Smooth muscle cell (in vitro differentiated cells): ENCODE measurements around the gene CD4. TPM values are rescaled to one million over a fixed set of nuclear protein-coding genes. Genes with fewer than 3 reads are reported as not detected.

ENCODE experiments used
- DNase-seq: peaks from one replicate; lab custom pipeline; 2025; ENCODE audit not compliant: unreplicated experiment; lab: John Stamatoyannopoulos, UW
- H2AFZ ChIP-seq: fragments of 200-600 bp; sonication (generic); 2 replicates; pipeline ENCODE4 v1.6.0; 2016; ENCODE audit warnings: antibody characterized with exemption, low read depth, mild to moderate bottlenecking
- H3F3A ChIP-seq: fragments of 200-600 bp; sonication (generic); 2 replicates; pipeline ENCODE4 v1.6.0; 2017; ENCODE audit warnings: antibody characterized with exemption, low read depth
- H3K27ac ChIP-seq: fragments of 200-600 bp; sonication (generic); 2 replicates; pipeline ENCODE4 v1.5.1; 2016; ENCODE audit warnings: low read depth, mild to moderate bottlenecking
- H3K27me3 ChIP-seq: fragments of 200-600 bp; sonication (generic); 2 replicates; pipeline ENCODE4 v1.6.1; 2016; ENCODE audit warnings: low read depth, mild to moderate bottlenecking
- H3K36me3 ChIP-seq: fragments of 200-600 bp; sonication (generic); 2 replicates; pipeline ENCODE4 v1.5.1; 2016; ENCODE audit warnings: low read depth
- H3K4me1 ChIP-seq: fragments of 200-600 bp; sonication (generic); 2 replicates; pipeline ENCODE4 v1.5.1; 2016; ENCODE audit warnings: low read depth
- H3K4me2 ChIP-seq: fragments of 200-600 bp; sonication (generic); 2 replicates; pipeline ENCODE4 v1.6.0; 2016; ENCODE audit warnings: mild to moderate bottlenecking
- H3K4me3 ChIP-seq: fragments of 200-600 bp; sonication (generic); 2 replicates; pipeline ENCODE4 v1.5.1; 2016; ENCODE audit warnings: mild to moderate bottlenecking
- H3K79me2 ChIP-seq: fragments of 200-600 bp; sonication (generic); 2 replicates; pipeline ENCODE4 v1.6.0; 2016; ENCODE audit warnings: low read depth, mild to moderate bottlenecking
- H3K9ac ChIP-seq: fragments of 200-600 bp; sonication (generic); 2 replicates; pipeline ENCODE4 v1.6.0; 2016; ENCODE audit warnings: low read depth
- H3K9me3 ChIP-seq: fragments of 200-600 bp; sonication (generic); replicated peaks from 2 replicates; pipeline ENCODE4 v1.5.1; 2016; ENCODE audit warnings: low read depth
- H4K20me1 ChIP-seq: fragments of 200-600 bp; sonication (generic); 2 replicates; pipeline ENCODE4 v1.6.0; 2016; ENCODE audit warnings: low read depth
- WGBS: methylation state at CpG from one replicate; pipeline ENCODE4 v1.1.7; 2016; ENCODE audit warnings: low lambda C conversion rate; 5-methylcytosine and 5-hydroxymethylcytosine counted together
- polyA plus RNA-seq: library from polyadenylated mRNA; unstranded; fragments of >200 nt; fragmentation: Nextera tagmentation; extraction: Ambion mirVana; gene quantifications from 2 replicates; pipeline ENCODE4 v1.2.1, GENCODE V29; 2016
- total RNA-seq: library from RNA; depleted of rRNA; stranded (reverse); fragments of >200 nt; gene quantifications from 2 replicates; pipeline ENCODE4 v1.2.3, GENCODE V29; 2014
- TF ChIP-seq, protein P1 (sequence below): fragments of 200-600 bp; sonication (generic); IDR thresholded peaks from 2 replicates; pipeline ENCODE4 v1.5.1; 2017; ENCODE audit warnings: borderline replicate concordance, mild to moderate bottlenecking, antibody characterized with exemption; ENCODE audit not compliant: insufficient read depth, poor library complexity, severe bottlenecking

CD4 gene
- total and polyA plus RNA-seq, 2 experiments from 2014 or later, result 0.13 to 2.5 TPM

DNA sequence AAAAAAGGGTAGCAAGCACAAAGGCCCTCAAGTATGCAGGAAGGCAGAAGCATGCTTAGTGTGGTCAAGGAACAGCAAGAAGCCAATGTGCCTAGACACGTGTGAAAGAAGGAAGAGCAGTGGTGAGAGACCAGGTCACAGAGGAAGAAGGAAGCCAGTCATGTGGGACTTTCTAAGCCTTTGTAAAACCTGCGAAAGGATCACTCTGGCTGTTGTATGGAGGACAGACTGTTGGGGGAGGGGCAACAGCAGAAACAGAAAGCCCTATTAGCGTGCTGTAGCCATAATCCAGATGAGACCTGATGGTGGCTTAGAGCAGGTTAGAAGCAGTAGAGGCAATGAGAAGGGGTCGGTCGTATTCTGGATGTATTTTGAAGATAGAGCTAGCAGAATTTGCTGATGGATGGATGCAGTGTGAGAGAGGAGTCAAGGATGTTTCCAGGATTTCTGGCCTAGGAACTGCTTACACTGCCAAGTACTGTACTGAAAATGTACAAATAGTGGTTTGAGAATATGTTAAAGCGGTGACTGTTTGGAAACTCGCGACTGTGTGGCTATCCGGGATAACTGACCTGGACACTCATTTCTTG is 30.7 kb upstream of the CD4 start:
- no peaks in the 10 kb centered on the region for H3K79me2 ChIP-seq
- H3K36me3 ChIP-seq, result no peaks in the 10 kb centered on the region
- no peak overlapping the region for H3K4me3 ChIP-seq
- H3K27ac ChIP-seq, result no peak overlapping the region
- peaks cover 13% of the 10 kb centered on the region for H3F3A ChIP-seq
- WGBS, result 87% methylated on average over 9 of the region's 9 CpGs
- TF ChIP-seq, protein P1, sequence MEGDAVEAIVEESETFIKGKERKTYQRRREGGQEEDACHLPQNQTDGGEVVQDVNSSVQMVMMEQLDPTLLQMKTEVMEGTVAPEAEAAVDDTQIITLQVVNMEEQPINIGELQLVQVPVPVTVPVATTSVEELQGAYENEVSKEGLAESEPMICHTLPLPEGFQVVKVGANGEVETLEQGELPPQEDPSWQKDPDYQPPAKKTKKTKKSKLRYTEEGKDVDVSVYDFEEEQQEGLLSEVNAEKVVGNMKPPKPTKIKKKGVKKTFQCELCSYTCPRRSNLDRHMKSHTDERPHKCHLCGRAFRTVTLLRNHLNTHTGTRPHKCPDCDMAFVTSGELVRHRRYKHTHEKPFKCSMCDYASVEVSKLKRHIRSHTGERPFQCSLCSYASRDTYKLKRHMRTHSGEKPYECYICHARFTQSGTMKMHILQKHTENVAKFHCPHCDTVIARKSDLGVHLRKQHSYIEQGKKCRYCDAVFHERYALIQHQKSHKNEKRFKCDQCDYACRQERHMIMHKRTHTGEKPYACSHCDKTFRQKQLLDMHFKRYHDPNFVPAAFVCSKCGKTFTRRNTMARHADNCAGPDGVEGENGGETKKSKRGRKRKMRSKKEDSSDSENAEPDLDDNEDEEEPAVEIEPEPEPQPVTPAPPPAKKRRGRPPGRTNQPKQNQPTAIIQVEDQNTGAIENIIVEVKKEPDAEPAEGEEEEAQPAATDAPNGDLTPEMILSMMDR, result no peak
- DNase-seq, result no peak
- H2AFZ ChIP-seq, result no peak overlapping the region
- no peaks in the 10 kb centered on the region for H3K9me3 ChIP-seq
- no peak overlapping the region for H3K9ac ChIP-seq
- no peaks in the 10 kb centered on the region for H4K20me1 ChIP-seq
- H3K27me3 ChIP-seq, result no peaks in the 10 kb centered on the region
- H3K4me2 ChIP-seq, result no peak overlapping the region
- H3K4me1 ChIP-seq, result peaks cover 30% of the 10 kb centered on the region

DNA sequence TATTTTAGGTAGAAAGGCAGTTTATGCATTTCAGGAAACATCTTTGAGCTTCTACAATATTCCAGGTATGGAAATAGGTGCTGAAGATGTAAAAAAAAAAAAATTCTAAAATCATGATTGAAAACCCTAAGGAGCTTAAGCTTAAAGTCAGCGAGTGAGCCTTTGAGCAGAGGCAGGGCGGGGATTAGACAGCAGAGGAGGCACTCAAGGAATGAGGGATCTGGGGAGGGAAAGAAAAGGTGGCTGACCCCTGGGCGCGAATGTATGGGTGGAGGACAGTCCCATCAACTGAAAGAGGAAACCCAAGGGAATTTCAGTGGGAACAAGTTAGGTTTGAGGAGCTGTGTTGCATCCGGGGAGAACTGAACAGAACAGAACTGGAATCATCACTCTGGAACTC is 29.6 kb upstream of the CD4 start:
- Histone ChIP-seq H3K9me3 (no peaks in the 10 kb centered on the region), H3K36me3 (no peaks in the 10 kb centered on the region), H2AFZ (no peak overlapping the region), H3K27ac (no peak overlapping the region), H3K4me2 (no peak overlapping the region), H3K79me2 (no peaks in the 10 kb centered on the region), H3K9ac (no peak overlapping the region), H3K27me3 (no peaks in the 10 kb centered on the region), H3K4me3 (no peak overlapping the region), H4K20me1 (no peaks in the 10 kb centered on the region), H3F3A (peaks cover 15% of the 10 kb centered on the region), H3K4me1 (peaks cover 30% of the 10 kb centered on the region)
- no peak for DNase-seq
- 80% methylated on average over 5 of the region's 5 CpGs for WGBS
- TF ChIP-seq, protein P1, result no peak

DNA sequence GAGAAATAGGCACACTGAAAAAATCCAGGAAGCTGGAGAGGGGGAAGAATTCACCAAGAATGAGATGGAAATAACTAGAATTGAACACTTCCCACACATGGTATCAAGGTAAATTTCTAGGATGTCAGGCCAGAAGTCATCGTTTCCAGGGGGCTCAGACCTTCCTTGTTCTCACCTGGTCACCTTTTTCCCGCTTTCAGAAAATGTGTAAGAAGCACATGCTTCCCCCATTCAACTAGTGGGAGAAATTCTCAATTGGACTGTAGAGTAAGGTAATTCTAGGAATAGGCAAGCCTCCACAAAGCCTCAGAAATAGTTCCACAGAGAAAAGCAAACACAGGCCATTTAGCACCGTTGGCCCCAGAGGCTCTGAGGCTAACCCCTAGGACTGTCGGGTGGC is 25.9 kb upstream of the CD4 start:
- no peaks in the 10 kb centered on the region for H3K9me3 ChIP-seq
- peaks cover 17% of the 10 kb centered on the region for H3K79me2 ChIP-seq
- TF ChIP-seq, protein P1, result no peak
- peaks cover 23% of the 10 kb centered on the region for H3F3A ChIP-seq
- H3K4me2 ChIP-seq, result peak overlapping the region; percentile 80
- peak overlapping the region; percentile 84 for H3K27ac ChIP-seq
- H3K4me1 ChIP-seq, result peaks cover 41% of the 10 kb centered on the region
- H3K9ac ChIP-seq, result no peak overlapping the region
- no peaks in the 10 kb centered on the region for H3K36me3 ChIP-seq
- H4K20me1 ChIP-seq, result peaks cover 16% of the 10 kb centered on the region
- no peaks in the 10 kb centered on the region for H3K27me3 ChIP-seq
- H2AFZ ChIP-seq, result peak overlapping the region; percentile 86
- H3K4me3 ChIP-seq, result peak overlapping the region; percentile 25
- DNase-seq, result no peak
- WGBS, result 56% methylated on average over 4 of the region's 4 CpGs

DNA sequence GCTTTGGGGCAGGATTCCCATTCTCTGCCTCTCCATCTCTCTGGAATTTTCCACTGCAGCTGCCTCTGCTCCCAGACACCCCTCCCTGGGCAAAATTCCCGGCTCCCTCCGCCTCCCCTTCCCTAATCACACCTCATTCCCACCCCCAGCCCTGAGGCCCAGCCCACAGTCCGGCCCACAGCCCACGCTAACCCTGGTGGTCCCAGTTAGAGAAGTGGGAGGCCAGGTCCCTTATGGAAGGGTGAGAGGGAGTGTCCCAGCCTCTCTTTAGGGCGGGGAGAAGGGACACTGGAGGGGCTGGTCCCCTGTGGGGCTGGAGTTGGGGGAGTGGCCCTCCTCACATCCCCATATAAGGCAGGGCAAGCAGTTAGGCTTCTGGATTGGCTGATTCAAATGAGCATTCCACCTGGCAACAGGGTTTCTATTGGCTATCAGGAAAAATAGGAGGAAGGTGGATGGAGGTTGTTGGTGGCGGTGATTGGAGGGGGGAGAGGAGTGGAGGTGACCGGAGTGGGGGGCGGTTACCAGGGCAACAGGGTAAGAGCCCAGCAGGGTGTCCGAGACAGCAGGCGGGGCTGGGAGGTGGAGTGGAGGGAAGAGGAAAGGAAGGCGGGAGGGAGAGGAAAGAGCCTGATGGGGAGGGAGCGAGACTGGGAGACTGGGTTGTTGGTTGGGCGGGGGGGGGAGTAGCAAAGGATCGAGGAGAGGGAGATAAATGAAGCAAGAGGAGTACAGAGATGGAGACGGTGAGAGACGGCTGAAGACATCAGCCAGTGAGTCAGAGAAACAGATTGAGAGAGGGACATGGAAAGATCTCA is 25.1 kb upstream of the CD4 start:
- WGBS, result 2% methylated on average over 9 of the region's 16 CpGs
- Histone ChIP-seq H3K36me3 (no peaks in the 10 kb centered on the region), H3K4me3 (peak overlapping the region; percentile 25), H3K79me2 (peaks cover 22% of the 10 kb centered on the region), H3F3A (peaks cover 23% of the 10 kb centered on the region), H3K4me1 (peaks cover 41% of the 10 kb centered on the region), H2AFZ (peak overlapping the region; percentile 86), H3K4me2 (peak overlapping the region; percentile 99), H3K27ac (peak overlapping the region; percentile 84), H4K20me1 (peaks cover 24% of the 10 kb centered on the region), H3K9ac (no peak overlapping the region), H3K9me3 (no peaks in the 10 kb centered on the region), H3K27me3 (no peaks in the 10 kb centered on the region)
- TF ChIP-seq, protein P1, result no peak
- DNase-seq, result peak; percentile 91
